CD4-positive, alpha-beta T cell treated with Interleukin-17A for 4 hours (primary cell): Measurements from ENCODE around the gene KLHL10.
"Not testable (repeated sequence)": the region's sequence is repeated elsewhere in the genome, so short reads cannot be mapped to it uniquely, and the experiment has no call there.

Source experiments
- DNase-seq: peaks from one replicate; pipeline ENCODE4 v3.0.0-alpha.2; 2020; ENCODE audit warnings: mixed read lengths

KLHL10 gene

DNA sequence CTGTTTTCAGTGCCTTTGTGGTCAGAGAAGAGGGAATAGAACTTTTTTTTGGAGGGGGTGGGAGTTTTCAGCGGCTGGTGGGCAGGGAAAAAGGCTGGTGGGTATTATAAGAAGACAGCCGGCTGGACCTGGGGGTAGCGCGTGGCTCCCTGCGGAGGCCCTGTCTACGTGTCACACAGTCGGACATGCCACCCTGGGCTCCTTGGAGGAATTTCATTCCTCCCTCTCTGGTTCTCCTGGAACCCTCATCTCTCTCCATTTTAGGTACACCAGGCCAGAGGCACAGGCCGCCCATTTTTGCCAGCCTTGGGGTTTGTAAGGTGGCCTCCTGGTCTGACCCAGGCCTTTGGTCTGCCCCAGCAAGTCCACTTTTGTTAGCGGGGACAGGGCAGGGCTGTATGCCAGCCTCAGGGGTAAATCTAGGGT is 23.9 kb upstream of the KLHL10 start:
- DNase-seq, result no peak

DNA sequence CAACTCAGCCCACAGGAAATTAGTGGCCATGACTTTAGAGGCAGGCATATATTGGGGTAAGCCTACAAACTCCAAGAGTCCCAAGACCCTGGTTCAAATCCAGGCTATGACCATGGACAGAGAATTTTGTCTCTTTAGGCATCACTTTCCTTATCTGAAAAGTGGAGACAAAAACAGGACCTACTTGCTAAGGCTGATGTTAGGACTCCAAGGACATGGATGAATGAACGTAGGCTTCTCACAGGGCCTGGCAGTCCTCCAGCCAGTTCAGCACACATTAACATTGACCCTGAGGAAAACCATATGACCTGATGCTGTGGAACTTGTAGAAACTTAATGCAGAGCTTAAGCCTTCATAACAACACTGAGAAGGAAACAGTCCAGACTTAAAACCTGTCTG is 23.4 kb upstream of the KLHL10 start:
- DNase-seq, result no peak

DNA sequence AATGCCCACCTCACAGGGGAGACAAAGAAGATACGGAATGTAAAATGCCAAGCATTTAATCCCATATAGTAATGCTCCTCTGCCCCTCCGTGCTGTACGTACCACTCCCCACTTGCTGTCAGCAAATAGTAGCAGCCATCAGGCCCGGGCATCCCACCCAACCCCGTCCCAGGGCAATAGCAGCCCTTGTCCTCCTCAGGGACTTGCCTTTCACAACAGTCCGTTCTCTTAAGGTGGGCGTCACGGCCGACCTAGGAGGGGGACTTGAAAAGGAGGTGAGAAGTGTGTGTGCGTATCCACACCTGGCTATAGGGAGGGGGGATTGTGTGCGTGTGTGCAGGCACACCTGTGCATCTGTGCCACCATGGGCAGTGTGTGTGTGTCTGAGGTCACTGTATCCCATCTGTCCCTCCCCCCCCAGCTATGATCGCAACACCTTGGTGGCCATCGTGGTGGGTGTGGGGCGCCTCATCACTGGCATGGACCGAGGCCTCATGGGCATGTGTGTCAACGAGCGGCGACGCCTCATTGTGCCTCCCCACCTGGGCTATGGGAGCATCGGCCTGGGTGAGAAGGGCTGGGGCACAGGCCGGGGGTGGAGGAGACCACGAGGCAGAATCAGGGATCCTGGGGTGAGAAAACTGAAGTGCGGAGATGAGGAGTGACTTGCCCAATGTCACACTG is 20.8 kb upstream of the KLHL10 start:
- no peak for DNase-seq

DNA sequence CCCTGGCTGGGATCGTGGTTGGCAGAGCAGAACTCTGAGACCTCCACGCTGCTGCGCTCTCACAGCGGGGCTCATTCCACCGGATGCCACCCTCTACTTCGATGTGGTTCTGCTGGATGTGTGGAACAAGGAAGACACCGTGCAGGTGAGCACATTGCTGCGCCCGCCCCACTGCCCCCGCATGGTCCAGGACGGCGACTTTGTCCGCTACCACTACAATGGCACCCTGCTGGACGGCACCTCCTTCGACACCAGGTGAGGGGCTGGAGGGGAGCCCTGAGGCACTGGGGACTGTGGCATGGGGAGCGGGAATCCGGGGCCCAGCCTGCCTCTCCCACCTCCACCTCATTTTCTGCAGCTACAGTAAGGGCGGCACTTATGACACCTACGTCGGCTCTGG is 19.6 kb upstream of the KLHL10 start:
- no peak for DNase-seq

DNA sequence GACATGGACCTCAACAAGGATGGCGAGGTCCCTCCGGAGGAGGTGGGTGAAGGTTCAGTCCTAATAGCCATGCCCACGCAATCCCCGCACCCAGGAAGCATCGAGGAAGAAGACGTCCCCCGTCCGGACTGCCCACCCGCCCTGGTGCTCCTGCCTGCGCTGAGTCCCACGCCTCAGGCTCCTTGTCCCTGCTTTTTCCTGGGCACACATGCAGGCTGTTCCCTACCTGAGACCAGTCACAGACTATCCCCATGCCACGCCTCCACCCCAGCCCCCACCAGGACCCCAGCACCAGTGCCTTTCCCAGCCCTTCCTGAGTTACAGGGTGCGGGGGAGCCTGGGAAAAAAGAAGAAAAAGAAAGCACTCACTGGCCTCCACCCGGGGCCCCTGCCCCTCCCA is 15.8 kb upstream of the KLHL10 start:
- DNase-seq, result no peak

DNA sequence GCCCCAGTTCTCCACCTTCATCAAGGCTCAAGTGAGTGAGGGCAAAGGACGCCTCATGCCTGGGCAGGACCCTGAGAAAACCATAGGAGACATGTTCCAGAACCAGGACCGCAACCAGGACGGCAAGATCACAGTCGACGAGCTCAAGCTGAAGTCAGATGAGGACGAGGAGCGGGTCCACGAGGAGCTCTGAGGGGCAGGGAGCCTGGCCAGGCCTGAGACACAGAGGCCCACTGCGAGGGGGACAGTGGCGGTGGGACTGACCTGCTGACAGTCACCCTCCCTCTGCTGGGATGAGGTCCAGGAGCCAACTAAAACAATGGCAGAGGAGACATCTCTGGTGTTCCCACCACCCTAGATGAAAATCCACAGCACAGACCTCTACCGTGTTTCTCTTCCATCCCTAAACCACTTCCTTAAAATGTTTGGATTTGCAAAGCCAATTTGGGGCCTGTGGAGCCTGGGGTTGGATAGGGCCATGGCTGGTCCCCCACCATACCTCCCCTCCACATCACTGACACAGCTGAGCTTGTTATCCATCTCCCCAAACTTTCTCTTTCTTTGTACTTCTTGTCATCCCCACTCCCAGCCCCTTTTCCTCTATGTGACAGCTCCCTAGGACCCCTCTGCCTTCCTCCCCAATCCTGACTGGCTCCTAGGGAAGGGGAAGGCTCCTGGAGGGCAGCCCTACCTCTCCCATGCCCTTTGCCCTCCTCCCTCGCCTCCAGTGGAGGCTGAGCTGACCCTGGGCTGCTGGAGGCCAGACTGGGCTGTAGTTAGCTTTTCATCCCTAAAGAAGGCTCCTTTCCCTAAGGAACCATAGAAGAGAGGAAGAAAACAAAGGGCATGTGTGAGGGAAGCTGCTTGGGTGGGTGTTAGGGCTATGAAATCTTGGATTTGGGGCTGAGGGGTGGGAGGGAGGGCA is 15.1 kb upstream of the KLHL10 start:
- DNase-seq, result no peak

DNA sequence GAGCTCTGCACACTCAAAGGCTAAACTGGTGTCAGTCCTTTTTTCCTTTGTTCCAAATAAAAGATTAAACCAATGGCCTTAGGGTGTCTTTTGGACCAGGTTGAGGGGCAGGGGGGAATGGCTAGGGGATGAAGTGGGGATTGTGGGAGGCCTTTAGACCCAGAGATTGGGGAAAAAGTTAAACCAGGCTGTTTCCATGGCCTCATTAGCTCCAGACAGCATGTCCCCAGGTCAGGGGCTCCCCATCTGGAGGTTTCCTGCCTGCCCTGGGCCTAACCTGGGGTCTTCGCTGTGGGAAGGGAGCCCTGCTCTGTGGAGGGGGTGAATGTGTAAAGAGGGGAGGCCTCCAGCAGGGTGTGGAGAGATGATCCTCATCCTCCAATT is 14.5 kb upstream of the KLHL10 start:
- no peak for DNase-seq

DNA sequence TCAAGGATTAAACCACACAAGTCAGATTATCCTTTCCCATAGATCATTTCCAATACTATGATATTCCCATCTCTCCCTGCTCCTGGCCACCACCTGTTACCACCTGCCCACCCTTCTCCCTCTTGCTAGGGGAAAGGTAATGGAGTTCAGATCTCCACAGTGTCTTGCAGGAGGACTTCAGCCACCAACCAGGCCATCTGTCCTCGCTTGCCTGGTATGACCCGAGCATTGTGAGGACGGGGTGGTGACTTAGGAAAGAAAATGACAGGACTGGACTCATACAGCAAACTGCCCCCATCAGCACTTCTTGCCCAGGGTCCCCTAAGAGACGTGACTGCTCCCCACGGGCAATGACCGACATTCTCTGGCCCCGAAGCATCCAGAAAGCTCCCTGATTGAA is 14.0 kb upstream of the KLHL10 start:
- no peak for DNase-seq

DNA sequence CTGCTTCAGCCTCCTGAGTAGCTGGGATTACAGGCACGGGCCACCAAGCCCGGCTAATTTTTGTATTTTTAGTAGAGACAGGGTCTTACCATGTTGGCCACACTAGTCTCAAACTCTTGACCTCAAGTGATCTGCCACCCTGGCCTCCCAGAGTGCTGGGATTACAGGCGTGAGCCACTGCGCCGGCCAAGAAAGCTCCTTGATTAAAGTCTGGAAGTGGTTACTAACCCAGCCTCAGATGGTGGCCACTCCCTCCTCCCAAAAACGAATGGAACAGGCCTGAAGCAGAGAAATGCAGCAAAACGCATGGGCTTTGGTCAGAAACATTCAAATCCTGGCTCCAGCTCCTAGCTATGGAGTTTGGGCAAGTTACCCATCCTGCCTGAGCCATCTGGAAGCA is 13.5 kb upstream of the KLHL10 start:
- no peak for DNase-seq

DNA sequence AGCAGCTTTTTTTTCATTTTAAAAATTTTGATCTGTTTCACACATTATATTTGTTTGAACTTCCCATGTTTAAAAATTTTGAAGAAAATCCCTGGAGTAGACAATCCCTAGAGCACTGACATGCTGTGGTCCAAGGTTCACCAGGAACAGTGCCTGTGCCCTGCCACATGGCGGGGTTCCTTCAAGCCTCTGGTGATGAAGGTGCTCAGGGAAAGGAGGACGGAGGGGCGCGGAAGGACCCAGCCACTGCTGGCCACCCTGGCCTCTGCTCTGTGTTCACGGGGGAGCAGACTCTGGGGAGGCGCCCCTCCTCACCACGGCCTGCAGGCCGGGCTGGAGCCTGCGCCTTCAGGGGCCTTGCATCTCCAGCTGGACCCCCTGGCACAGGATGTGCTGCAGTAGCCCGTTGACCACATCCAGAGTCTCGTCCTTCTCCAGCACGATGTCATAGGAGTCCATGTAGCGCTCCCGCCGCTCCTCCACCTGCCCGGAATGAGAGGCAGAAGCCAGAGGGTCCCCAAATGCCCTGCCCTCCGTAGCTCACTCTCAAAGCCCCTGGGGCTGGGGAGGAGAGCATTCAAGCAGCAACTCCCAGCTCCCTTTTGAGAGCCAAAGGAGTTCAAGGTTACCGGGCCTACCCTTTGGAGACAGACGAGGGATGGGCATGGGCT is 12.3 kb upstream of the KLHL10 start:
- no peak for DNase-seq

DNA sequence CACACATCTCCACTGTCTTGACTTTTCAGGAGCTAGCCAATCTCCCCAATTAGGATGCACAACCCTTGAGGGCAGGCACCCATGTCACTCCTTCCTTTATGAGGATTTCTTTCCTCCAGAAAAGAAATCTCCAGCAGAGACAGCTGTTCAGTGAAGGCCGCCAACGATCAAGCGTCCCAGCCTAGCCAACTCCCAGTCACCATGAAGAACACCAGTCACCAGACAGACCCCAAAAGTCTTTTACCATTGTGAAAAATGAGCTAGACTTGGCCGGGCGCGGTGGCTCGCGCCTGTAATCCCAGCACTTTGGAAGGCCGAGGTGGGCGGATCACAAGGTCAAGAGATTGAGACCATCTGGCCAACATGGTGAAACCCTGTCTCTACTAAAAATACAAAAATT is 7.7 kb upstream of the KLHL10 start:
- not testable (repeated sequence) for DNase-seq

DNA sequence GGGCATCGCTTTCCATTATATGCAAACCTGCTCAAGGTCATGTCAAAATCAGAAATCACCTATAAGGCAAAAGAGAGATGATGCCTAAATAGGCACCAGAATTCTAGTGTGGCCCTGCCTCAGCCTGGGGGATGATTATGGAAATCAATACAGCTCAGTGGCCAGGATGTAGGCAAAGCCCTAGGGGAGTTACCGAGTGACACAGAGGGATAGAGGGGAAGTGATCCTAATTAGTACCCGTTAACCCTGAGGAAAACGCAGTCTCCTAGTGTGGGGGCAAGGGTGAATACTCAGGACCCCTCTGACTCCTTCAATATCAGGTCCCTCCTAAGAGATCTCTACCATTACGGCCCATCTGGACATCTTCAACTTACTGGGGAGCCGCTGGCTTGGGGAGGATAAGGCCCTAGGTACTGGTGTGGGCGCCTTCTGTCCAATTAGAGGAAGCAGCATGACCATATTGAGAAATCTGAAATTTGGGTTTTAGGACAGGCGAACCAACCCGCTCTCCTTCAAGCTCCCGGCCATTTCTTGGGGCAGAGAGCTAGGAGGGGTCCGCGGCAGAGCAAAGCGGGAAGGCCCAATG is 2.3 kb upstream of the KLHL10 start:
- DNase-seq, result no peak

DNA sequence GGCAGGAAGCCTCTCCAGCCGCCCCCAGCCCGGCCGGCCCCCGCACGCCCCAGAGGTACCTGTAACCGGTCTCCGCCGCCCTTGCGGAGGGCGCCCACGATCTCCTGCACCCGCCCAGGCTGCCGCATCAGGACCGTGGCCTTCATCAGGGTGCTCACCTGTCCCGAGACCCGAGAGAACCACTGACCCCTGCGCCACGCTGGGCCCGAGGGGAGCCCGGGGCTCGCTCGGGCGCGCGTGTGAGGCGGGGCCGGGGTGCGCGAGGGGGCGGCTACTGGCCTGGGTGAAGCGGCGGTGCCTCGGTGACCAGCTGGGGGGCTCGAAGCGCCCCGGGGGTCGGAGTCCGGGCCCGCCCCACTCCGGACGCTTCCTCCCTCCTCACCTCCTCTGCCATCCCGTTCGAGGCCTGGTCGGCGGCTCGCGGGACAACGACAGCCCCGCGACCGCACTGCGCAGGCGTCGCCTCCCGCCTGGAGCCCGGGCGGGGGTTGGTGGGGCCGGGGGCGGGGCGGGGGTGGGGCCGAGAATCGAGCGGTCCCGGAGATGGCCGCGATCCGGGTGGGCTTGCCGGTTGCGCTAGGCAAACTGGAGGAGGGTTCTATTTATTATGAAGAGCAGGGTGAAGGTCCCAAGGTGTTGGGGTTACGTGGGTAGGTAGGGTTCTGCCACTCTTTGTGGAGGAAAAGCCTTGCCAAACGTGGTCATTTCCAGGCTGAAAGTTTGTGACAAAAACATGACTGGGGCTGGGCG is 1.6 kb upstream of the KLHL10 start, which contains the start of gene NT5C3B:
TSS of gene NT5C3B (minus strand) at position 433 of the 750 bp plus-strand sequence. CDS start at position 394, 39 bp downstream.
- peak; percentile 82 for DNase-seq

DNA sequence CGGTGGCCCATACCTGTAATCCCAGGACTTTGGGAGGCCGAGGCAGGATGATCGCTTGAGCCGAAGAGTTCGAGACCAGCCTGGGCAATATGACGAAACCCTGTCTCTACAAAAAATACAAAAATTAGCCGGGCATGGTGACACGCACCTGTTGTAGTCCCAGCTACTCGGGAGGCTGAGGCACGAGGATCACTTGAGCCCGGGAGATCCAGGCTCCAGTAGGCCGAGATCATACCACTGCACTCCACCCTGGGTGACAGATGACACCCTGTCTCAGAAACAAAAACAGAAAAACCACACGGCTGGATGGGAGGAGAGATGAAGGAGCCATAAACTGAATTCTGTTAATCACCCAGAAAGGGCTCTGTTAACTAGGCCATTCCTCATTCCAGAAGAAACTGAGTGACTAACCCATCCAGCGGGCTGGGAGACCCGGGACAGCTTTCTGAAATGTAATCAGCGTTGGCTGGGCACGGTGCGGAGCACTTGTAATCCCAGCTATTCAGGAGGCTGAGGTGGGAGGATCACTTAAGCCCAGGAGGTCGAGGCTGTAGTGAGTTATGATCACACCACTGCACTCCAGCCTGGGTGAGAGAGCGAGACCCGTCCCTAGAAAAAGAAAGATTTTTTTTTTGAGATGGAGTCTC is 952 bp upstream of the KLHL10 start:
- no peak for DNase-seq

DNA sequence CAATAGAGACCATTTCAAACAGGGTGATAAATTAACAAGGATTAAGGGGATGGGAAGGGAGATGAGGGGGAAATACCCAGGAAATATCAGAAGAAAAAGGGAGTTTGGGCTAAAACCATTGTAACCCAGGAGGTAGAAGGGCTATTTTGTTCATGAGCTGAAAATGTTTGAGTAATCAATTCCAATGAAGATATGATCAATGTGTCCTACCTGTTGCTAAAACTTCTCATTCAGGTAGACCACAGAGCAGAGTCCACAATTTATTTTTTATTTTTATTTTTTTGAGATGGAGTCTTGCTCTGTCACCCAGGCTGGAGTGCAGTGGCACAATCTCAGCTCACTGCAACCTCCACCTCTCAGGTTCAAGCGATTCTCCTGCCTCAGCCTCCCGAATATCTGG is 1.8 kb downstream of the KLHL10 start:
- DNase-seq, result not testable (repeated sequence)

DNA sequence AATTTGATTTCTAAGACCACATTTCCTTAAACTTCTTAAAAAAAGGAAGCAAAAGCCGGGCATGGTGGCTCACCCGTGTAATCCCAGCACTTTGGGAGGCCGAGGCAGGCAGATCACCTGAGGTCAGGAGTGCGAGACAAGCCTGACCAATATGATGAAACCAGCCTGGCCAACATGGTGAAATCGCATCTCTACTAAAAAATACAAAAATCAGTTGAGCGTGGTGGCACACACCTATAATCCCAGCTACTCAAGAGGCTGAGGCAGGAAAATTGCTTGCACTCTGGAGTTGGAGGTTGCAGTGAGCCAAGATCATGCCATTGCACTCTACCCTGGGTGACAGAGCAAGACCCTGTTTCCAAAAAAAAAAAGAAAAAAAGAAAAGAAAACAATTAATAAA is 3.2 kb downstream of the KLHL10 start:
- not testable (repeated sequence) for DNase-seq

DNA sequence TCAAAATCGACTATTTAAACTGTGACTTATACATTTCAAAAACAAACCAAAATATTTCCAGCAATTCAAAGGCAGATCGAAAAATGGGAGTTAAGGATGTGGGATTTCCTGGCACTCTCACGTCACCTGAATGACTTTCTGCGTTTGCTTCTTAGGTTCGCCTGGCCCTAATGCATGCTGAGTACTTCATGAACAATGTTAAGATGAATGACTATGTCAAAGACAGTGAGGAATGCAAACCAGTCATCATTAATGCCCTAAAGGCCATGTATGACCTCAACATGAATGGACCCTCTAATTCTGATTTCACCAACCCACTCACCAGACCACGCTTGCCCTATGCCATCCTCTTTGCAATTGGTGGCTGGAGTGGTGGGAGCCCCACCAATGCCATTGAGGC is 7.3 kb downstream of the KLHL10 start:
- no peak for DNase-seq

DNA sequence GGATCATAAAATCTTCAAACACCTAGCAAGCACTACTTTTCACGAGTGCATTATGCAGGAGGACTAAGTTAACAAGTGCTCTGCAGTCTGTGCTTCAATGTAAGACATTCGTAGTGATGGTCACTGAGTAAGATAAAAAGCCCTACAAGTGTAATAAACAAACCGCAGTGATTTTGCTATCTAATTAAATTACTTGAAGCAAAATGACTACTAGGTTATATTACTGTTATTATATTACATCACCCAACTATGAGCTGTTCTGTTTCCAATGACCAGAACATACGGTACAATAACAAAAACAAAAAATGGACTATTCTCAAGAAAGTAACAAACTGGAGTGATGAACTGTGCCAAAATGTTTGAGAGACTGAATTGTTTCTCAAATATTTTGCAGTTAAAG is 11.2 kb downstream of the KLHL10 start:
- DNase-seq, result no peak

DNA sequence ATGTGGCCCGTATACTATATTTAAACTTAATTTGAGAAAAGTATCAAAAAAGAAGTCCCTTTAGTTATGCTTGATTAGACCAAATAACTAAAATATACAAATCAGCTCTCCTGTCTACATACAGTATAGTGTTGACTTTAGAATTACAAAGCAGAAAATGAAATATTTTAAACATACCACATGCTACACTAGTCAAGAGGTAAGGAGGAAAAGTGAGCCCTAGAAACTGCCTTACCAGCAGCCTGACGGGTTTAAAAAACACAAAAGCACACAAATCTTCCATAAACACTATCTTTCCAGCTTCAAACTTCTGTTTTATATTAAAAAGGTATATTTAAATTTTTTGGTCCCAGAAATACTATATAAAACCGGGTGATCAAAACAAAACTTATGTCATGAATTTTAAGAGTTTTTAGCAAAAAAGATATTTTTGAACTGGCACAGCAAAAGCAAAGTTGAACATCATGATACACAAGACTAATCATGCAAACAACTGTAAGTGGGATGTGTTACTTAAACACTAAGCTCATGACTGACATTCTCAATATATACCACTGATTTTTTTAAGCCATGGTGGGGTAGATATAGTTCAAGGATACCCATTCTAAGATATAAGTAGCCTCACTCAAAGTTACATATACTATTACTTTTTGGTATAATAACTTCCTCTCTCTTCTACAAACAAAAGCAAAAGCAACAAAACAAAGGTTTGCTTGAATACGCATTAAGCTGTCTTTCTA is 11.8 kb downstream of the KLHL10 start:
- no peak for DNase-seq

DNA sequence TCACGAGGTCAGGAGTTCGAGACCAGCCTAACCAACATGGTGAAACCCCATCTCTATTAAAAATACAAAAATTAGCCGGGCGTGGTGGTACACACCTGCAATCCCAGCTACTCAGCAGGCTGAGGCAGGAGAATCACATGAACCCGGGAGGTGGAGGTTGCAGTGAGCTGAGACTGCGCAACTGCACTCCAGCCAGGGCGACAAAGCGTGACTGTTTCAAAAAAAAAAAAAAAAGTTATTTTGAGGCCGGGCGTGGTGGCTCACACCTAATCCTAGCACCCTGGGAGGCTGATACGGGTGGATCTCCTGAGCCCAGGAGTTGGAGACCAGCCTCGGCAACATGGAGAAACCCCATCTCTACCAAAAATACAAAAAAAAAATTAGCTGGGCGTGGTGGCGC is 13.8 kb downstream of the KLHL10 start:
- not testable (repeated sequence) for DNase-seq

DNA sequence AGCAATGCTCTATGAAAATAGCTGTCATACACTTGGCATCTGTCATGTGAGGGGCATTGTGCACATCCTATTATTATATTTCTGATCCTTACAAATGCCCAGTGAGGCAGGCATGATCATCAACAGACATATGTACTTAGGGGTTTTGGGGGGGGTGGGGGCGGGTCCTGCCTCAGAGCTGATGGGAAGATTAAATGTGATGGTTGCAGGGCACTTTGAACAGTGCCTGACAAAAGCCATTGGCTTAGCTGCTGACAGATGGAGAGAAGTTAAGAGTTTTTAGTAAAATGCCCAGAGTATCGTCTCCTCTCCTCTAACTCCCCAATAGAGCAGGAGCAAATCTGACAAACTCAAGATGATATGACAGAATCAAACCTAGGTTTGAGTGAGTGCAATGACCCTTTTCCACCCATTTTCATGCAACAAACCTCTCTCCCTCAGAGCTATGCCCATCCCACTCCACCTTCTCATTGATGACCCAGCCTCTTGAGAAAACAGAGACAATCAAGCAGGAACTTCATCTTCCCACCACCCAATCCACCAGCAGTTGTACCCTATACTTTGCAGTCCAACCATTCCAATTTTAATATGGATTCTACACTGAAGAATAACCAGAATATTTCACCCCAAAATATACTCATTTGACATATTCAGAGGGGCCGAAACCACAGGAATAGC is 22.8 kb downstream of the KLHL10 start:
- DNase-seq, result no peak
